Endothelial cell of umbilical vein (primary cell): ENCODE data around the gene GNB5.

Source experiments
- CTCF ChIP-seq, 2 donors: IDR thresholded peaks; 1 replicate in 1 of 2; 2 replicates in 1 of 2; pipeline ENCODE4 v1.5.1; 2011; ENCODE audit warnings: low read length in 2 of 2, mild to moderate bottlenecking in 2 of 2, moderate library complexity in 2 of 2, control low read depth in 1 of 2, inconsistent platforms in 1 of 2, low read depth in 1 of 2; ENCODE audit not compliant: insufficient read depth in 1 of 2; ENCODE audit errors: extremely low read depth in 1 of 2
- EZH2 ChIP-seq: IDR thresholded peaks from 2 replicates; pipeline ENCODE4 v1.6.1; 2012; ENCODE audit warnings: borderline replicate concordance, low read depth, mild to moderate bottlenecking, moderate library complexity, low read length, inconsistent platforms; ENCODE audit not compliant: severe bottlenecking
- POLR2A ChIP-seq: IDR thresholded peaks from 2 replicates; pipeline ENCODE4 v1.6.1; 2012; ENCODE audit warnings: low read depth, mild to moderate bottlenecking, control low read depth, low read length

- TF ChIP-seq POLR2A (no peak), EZH2 (no peak), CTCF (IDR thresholded peaks at IDR 0.05; ENCODE audit: extremely low read depth in 1 of 2, insufficient read depth in 1 of 2, low read depth in 1 of 2, low read length in 2 of 2) (no peak)
These were observed 12.4 kb downstream of the GNB5 start for GRCh38 chr15:52178765-52179164.
